Left ventricle myocardium superior (tissue), 1 donor: Measurements from ENCODE around the gene PHC3. TPM values are rescaled to one million over a fixed set of nuclear protein-coding genes. Genes with fewer than 3 reads are reported as not detected.
"Not testable (repeated sequence)": the region's sequence is repeated elsewhere in the genome, so short reads cannot be mapped to it uniquely, and the experiment has no call there.

Experiments used
- ATAC-seq: fragments of 200-7000 bp; cut with Tn5 transposase; one replicate; pipeline ENCODE4 v1.9.1; 2020; ENCODE audit warnings: mild to moderate bottlenecking, moderate library complexity
- DNase-seq: peaks from one replicate; pipeline ENCODE4 v3.0.0-alpha.2; 2020
- intact Hi-C: fragments of 100-400 bp; cut with micrococcal nuclease; formaldehyde crosslinking; loops from one replicate; pipeline ENCODE4 v1.11.0; 2022
- long read RNA-seq: library from polyadenylated mRNA; unstranded; transcript quantifications from one replicate; pipeline ENCODE4 v2.0.0, GENCODE V29; 2021
- total RNA-seq: library from RNA; stranded (reverse); fragmentation: NEBNext Ultra II Directional; extraction: Animal tissue kit (Norgen Biotek cat#: 25700); gene quantifications from one replicate; pipeline ENCODE4 v1.2.1, GENCODE V29; 2021
- donor health status: DM: no; HTN: yes; CAD: no; lungs with severe emphysema.

The PHC3 gene, protein sequence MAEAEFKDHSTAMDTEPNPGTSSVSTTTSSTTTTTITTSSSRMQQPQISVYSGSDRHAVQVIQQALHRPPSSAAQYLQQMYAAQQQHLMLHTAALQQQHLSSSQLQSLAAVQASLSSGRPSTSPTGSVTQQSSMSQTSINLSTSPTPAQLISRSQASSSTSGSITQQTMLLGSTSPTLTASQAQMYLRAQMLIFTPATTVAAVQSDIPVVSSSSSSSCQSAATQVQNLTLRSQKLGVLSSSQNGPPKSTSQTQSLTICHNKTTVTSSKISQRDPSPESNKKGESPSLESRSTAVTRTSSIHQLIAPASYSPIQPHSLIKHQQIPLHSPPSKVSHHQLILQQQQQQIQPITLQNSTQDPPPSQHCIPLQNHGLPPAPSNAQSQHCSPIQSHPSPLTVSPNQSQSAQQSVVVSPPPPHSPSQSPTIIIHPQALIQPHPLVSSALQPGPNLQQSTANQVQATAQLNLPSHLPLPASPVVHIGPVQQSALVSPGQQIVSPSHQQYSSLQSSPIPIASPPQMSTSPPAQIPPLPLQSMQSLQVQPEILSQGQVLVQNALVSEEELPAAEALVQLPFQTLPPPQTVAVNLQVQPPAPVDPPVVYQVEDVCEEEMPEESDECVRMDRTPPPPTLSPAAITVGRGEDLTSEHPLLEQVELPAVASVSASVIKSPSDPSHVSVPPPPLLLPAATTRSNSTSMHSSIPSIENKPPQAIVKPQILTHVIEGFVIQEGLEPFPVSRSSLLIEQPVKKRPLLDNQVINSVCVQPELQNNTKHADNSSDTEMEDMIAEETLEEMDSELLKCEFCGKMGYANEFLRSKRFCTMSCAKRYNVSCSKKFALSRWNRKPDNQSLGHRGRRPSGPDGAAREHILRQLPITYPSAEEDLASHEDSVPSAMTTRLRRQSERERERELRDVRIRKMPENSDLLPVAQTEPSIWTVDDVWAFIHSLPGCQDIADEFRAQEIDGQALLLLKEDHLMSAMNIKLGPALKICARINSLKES
- total RNA-seq = 48.8 TPM
- long read RNA-seq, partial matches to known transcripts = 0 of 7 reads
- long read RNA-seq, other reads (novel, unspliced or antisense) = 6 of 7 reads

DNA sequence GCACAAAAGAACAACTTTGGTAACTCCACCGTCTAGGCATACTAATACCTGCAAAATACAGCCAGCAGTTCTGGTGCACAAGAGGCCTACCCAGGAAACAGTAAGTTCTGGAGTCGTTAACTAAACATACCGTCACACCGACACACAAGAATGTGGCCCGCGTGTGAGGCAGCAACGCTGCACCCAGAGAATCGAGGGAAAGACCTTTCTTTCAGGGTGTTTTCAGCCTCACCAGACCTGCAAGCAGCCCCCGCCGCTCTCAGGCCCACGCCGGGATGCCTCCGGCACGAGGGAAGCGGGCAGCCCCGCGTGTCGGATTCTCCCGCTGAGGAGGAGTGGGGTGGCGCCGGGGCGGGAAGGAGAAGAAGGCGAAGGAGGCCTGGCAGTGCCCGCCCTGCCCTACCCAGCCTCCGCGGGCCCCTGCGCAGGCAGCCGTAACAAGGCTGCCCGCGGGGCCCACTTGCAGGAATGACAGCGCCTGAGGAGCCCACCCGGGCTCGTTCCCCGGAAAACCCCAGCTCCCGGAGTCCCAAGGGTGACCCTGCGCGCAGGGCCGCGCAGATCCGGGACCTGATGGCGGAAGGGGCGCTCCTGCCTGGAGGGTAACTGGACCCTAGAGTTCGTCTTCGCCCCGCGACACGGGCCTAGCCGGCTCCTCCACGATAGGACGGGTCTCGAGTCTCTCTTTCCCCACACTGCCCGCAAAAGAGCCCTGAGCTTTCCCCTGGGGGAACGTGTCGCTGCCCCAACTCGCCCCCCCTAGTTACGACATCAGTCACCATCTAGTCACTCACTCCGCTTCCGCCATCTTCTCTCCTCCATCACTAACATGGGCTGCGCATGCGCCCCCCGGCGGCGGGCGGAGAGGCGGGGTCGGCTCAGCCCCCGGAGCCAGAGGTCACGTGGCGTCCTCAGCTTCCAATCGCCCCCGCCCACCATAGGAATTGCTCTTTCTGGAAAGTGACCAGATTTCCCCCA is at the start of gene PHC3:
TSS of gene PHC3 (minus strand) at position 826 of the 978 bp plus-strand sequence. CDS start at position 808, 18 bp downstream.
- intact Hi-C loops = no loop called here
- DNase-seq = peak; percentile 96
- peak; percentile 96 for ATAC-seq

DNA sequence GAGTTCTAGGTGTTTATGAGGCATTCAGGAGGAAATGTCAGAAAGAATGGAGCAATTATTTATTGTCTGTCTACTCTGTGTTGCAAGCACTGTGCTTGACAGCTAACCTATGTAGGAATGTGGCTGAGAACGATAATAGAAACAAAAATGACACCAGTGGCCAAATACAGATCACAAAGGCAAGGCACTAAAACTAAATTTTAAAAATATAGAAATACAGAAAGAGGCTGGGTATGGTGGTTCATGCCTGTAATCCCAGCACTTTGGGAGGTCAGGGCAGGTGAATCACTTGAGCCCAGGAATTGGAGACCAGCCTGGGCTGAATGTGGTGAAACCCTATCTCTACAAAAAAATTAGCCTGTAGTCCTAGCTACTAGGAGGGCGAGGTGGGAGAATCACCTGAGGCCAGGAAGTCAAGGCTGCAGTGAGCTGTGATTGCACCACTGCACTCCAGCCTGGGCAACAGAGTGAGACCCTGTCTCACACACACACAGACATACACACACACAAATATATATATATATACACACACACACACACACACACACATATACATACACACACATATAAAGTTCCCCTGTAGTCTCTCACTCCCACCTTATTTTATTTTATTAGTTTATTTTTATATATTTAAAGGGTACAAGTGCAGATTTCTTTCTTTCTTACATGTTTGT is 46.7 kb upstream of the PHC3 start:
- ATAC-seq (peak; percentile 18), DNase-seq (no peak)
- intact Hi-C loops = no loop called here

DNA sequence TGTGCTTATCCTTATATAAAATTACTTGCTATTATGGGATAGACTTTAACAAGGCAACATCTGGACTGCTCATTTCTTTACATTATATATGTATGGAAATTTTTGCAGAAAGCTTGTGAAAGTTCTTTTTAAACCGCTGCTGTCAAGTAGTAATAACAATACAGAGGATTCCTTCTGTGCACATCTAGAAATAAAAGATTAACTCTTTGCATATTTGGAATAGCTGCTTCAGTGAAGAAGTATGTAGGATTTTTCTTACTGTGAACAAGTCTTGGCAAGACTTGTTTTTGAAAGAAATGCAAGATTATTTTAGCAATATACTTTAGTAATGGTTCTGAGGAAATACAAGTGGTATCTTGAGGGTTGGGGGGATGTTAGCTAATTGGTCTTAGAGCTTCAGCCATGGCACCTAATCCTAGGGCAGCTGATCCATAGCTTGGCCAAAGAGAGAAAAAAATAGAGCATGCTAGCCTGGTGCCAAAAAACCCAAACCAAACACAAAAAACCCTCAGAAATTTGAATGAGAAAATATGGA is 45.0 kb upstream of the PHC3 start:
- DNase-seq = no peak
- intact Hi-C loops = no loop called here
- no peak for ATAC-seq

DNA sequence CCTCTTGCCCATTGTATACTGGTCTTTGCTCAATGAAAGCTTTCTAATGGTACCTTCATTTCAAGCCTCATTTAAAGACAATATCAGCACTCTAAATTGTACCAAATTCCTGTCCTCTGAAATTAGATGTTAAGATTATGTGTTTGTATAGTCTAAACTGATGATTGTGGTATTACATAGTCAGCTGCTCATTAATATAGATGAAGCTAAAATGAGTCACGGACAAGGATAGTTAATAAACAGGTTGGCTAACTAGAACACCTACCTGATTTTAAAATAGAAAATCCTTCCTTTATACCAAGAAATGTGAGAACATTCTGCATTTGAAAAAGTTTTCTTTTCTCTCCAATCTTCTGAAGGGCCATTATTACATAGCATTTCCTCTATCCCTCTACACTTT is 43.6 kb upstream of the PHC3 start:
- DNase-seq (no peak), ATAC-seq (no peak)
- intact Hi-C loops = no loop called here

DNA sequence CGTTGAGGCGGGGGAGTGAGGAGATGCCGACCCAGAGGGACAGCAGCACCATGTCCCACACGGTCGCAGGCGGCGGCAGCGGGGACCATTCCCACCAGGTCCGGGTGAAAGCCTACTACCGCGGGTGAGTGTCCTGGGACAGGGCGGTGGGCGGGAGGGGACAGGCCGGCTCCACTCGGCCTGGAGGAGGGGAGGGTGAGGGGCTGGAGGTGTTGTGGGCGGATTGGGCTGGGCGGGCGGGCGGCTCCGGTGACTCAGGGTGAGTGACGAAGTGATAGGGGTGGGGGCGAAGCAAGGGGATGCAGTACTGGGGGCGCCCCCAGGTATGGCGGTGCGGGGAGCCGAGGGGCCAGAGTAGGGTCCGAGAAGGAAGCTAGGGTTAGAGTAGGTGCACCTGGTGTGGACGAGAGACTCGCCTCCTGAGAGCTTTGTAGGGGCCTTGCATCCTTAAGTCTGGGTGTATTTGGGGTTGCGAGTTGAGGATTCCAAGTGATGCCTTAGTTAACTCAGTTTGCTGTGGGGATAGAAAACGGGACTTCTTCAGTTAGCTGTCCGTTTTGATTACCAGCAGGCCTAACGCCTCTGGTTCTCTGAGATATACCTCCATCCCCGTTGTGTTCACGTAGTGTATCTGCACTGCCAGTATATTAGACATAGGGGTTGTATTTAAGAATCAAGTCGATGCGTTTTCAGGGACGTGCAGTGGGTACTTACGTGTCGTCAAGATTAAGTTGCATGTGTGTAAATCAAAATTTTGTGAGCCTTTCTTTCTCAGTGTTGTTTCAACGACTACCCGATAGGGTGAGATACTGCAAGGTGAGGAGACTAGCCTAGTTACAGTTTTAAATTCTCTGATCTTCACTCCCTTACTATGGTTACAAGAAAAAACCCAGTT is 41.4 kb upstream of the PHC3 start:
- intact Hi-C loops = no loop called here
- peak; percentile 55 for ATAC-seq

DNA sequence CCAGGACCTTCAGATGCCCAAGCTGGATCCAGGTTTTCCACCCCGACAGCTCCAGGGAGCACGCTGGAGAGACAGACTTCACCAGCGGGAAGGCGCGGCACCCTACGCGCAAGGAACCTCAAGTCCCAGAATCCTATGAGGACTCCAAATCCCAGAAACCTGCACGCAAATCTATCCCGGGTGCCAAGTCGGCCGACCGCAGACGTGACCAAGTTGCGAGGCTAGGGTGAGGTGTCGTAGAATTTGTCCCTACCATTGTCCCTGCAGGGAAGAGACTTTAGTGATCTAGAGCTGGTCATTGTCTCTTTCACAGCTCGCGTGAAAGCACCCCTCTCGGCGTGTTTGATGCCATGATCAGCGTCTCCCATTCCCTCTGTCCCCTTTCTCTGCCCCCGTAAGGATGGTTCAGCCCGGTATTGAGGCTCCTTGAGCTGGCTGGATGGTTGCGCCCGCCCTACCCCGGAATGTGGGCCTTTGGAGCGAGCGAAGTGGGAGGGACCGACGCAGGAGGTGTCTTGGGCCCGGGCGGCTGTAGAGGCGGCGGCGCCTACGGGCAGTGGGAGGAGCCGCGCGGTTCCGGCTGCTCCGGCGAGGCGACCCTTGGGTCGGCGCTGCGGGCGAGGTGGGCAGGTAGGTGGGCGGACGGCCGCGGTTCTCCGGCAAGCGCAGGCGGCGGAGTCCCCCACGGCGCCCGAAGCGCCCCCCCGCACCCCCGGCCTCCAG is 40.6 kb upstream of the PHC3 start, which contains the start of gene PRKCI:
TSS of gene PRKCI (plus strand) at position 501 of the 723 bp plus-strand sequence. CDS start 246 bp downstream, outside the sequence.
- intact Hi-C loops = no loop called here
- peak; percentile 97 for DNase-seq
- ATAC-seq = peak; percentile 99

More for the DNA sequence above, 41.4 kb upstream of the PHC3 start:
- DNase-seq = no peak

DNA sequence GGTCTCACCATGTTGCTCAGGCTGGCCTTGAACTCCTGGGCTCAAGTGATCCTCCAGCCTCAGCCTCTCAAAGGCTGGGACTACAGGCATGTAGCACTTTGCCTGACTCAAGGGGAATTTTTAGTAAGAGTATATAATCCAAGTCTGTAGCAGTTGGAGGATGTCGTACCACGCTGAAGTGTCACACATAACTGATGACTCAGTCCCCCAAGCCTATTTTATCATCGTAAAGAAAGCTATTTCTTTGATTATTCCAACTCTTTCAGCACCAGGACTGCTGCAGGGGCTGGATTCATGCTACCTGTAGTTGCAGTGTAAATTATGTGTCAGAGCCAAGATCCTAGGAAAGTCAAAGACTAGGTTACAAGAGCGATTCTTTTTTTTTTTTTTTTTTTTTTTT is 39.3 kb upstream of the PHC3 start:
- DNase-seq (no peak), ATAC-seq (no peak)
- intact Hi-C loops = no loop called here

DNA sequence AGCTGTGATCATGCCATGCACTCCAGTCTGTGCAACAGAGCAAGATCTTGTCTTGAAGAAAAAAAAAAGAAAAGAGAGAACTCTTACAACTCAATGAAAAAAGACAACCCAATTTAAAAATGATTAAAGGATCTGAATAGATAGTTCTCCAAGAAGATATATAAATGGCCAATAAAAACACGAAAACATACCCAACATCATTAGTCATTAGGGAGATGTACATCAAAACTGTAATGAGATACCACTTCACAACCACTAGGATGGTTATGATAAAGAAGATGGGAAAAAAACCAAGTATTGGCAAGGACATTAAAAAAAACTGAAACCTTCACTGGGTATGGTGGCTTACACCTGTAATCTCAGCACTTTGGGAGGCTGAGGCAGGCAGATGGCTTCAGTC is 38.3 kb upstream of the PHC3 start:
- ATAC-seq (no peak), DNase-seq (no peak)
- intact Hi-C loops = no loop called here

DNA sequence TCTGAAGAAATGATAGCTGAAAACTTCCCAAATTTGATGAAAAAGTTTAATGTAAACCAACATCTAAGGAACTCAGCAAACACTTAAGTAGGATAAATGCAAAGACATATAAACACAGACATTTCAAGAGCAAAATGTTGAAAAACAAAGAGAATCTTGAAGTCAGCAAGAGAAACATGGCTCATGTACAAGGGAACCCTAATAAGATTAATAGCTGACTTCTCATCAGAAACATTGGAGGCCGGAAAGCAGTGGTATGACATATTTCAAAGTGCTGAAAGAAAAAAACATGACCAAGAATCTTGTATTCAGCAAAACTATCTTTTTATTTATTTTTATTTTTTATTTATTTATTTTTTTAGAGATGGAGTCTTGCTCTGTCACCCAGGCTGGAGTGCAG is 30.1 kb upstream of the PHC3 start:
- intact Hi-C loops = no loop called here
- no peak for ATAC-seq
- no peak for DNase-seq

DNA sequence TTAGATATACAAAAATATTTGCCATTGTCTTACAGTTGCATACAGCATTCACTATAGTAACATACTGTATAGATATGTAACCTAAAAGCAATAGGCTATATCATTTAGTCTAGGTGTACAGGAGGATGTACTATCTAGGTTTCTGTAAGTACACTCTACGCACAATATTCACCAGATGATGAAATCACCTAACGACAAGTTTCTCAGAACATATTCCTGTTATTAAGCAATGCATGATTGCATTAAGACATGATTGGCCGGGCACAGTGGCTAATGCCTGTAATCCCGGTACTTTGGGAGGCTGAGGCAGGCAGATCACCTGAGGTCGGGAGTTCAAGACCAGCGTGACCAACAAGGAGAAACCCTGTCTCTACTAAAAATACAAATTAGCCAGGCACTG is 26.2 kb upstream of the PHC3 start:
- intact Hi-C loops = no loop called here

DNA sequence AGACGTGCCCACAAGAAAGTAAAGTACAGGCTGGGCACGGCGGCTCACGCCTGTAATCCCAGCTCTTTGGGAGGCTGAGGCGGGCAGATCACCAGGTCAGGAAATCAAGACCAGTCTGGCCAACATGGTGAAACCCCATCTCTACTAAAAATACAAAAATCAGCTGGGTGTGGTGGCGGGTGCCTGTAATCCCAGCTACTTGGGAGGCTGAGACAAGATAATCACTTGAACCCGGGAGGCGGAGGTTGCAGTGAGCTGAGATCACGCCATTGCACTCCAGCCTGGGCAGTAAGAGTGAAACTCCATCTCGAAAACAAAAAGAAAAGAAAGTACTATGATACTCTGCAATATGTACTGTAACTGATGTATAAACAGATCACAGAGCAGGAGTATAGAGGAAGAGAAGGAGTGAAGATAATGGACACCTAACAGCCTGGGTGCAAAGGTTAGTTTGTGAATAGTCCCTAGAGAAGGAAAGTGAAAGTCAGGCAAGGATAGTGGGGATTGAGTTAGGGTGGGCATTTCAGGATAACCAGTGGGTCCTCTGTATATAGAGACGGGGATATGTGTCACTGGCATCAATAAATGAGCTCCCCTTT is 24.7 kb upstream of the PHC3 start:
- intact Hi-C loops, DNase-seq, ATAC-seq: not testable (repeated sequence)

More for the DNA sequence above, 26.2 kb upstream of the PHC3 start:
- ATAC-seq (no peak), DNase-seq (no peak)

DNA sequence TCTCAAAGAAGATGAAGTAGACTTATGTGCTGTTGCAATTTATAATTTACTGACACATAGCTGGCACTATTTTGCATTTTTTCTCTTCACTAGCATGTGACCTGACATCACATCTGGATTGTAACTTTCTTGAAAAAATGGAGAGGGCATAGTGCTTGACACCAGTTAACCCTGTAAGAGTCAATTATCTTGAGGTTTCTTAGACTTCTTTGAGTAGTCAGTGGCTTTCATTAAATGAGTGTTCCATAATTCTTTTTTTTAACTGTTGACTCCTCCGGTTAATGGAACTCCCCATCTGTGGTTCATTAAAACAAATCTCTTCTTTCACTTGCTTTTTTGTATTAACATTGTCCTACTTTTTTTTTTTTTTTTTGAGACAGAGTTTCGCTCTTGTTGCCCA is 23.8 kb upstream of the PHC3 start:
- no peak for ATAC-seq
- intact Hi-C loops = no loop called here

DNA sequence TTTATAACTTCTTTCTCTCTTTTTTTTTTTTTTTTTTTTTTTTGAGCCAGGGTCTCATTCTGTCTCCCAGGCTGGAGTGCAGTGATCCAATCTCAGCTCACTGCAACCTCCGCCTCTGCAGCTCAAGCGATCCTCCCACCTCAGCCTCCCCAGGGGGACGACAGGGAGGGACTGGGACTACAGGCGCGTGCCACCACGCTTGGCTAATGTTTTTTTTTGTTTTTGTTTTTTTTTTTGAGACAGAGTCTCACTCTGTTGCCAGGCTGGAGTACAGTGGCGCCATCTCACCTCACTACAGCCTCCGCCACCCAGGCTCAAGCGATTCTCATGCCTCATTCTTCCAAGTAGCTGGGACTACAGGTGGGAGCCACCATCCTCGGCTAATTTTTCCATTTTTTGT is 23.0 kb upstream of the PHC3 start:
- DNase-seq (no peak), ATAC-seq (no peak)
- intact Hi-C loops = loop anchor here (5.0 kb wide), 1 partner anchor 198 kb away; no protein-coding TSS in a partner anchor

More for the DNA sequence above, 23.8 kb upstream of the PHC3 start:
- no peak for DNase-seq

DNA sequence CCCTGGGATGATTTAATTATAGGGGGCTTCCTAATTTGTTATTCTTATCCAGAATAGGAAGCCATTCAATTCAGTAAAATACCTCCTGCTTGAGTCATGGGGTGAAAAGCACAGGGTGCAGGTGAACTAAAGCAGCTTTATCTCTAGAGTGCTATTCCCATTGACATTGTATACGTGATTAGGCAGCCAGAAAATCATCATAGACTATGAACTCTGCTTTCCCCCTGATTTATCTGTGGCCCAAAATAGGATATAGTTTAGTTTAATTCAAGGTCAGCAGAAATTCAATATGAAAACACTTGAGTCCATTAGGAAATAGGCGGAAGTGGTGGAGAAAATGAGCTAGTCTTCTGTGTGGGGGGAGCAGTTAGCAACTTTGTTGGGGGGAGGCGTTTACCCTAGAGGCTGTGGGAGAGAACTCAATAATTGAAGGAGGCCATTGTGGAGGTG is 22.5 kb upstream of the PHC3 start:
- no peak for DNase-seq
- intact Hi-C loops = loop anchor here (5.0 kb wide), 1 partner anchor 198 kb away; no protein-coding TSS in a partner anchor
- no peak for ATAC-seq

DNA sequence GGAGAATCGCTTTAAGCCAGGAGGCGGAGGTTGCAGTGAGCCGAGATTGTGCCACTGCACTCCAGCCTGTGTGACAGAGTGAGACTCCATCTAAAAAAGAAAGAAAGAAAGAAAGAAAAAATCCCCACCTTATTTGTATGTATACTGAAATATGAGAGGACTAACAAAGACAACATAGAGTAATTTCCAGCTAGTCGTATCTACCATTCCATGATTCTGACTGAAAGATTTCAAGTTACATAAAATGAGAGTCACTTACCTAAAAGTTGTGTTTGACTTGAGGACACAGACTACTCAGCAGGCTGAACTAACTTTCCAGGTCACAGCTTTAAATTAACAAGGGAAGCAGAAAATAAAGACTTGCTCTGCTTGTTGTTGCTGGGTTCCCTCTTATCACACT is 21.9 kb upstream of the PHC3 start:
- DNase-seq = no peak
- intact Hi-C loops = loop anchor here (5.0 kb wide), 1 partner anchor 199 kb away; no protein-coding TSS in a partner anchor
- no peak for ATAC-seq
